Hepatocyte (in vitro differentiated cells): ENCODE results near the gene CCDC142. TPM values are rescaled to one million over a fixed set of nuclear protein-coding genes. Genes with fewer than 3 reads are reported as not detected.

ENCODE experiments used
- DNase-seq: peaks from one replicate; pipeline ENCODE4 v3.0.0-alpha.2; 2016; ENCODE audit warnings: low spot score
- H2AFZ ChIP-seq: fragments of 200-600 bp; sonication (generic); 2 replicates; pipeline ENCODE4 v1.6.0; 2016; ENCODE audit warnings: antibody characterized with exemption, mild to moderate bottlenecking
- H3K27ac ChIP-seq: fragments of 200-600 bp; sonication (generic); 2 replicates; pipeline ENCODE4 v1.5.1; 2016; ENCODE audit warnings: mild to moderate bottlenecking
- H3K27me3 ChIP-seq: fragments of 200-600 bp; sonication (generic); 2 replicates; pipeline ENCODE4 v1.6.1; 2016
- H3K36me3 ChIP-seq: fragments of 200-600 bp; sonication (generic); replicated peaks from 2 replicates; pipeline ENCODE4 v1.5.1; 2016; ENCODE audit warnings: low read depth; ENCODE audit not compliant: insufficient read depth
- H3K4me1 ChIP-seq: fragments of 200-600 bp; sonication (generic); 2 replicates; pipeline ENCODE4 v1.5.1; 2016; ENCODE audit warnings: mild to moderate bottlenecking, moderate library complexity; ENCODE audit not compliant: insufficient read depth
- H3K4me2 ChIP-seq: fragments of 200-600 bp; sonication (generic); 2 replicates; pipeline ENCODE4 v1.6.0; 2016
- H3K4me3 ChIP-seq: fragments of 200-600 bp; sonication (generic); 2 replicates; pipeline ENCODE4 v1.5.1; 2016; ENCODE audit warnings: mild to moderate bottlenecking
- H3K79me2 ChIP-seq: fragments of 200-600 bp; sonication (generic); 2 replicates; pipeline ENCODE4 v1.6.0; 2017; ENCODE audit warnings: mild to moderate bottlenecking
- H3K9me2 ChIP-seq: fragments of 200-600 bp; sonication (generic); replicated peaks from 2 replicates; pipeline ENCODE4 v1.6.0; 2017; ENCODE audit warnings: mild to moderate bottlenecking; ENCODE audit not compliant: insufficient read depth
- H3K9me3 ChIP-seq: fragments of 200-600 bp; sonication (generic); 2 replicates; pipeline ENCODE4 v1.5.1; 2016; ENCODE audit warnings: low read depth, mild to moderate bottlenecking
- H4K20me1 ChIP-seq: fragments of 200-600 bp; sonication (generic); 2 replicates; pipeline ENCODE4 v1.6.0; 2016; ENCODE audit warnings: mild to moderate bottlenecking; ENCODE audit not compliant: insufficient read depth, poor library complexity, severe bottlenecking
- CTCF ChIP-seq: fragments of 200-600 bp; sonication (generic); IDR thresholded peaks from 2 replicates; pipeline ENCODE4 v1.5.1; 2016; ENCODE audit warnings: antibody characterized with exemption, mild to moderate bottlenecking; ENCODE audit not compliant: poor library complexity
- EZH2 ChIP-seq: fragments of 200-600 bp; sonication (generic); IDR thresholded peaks from 2 replicates; pipeline ENCODE4 v1.6.1; 2016; ENCODE audit warnings: antibody characterized with exemption, mild to moderate bottlenecking, borderline replicate concordance
- EZH2phosphoT487 ChIP-seq: fragments of 200-600 bp; sonication (generic); IDR thresholded peaks from one replicate; pipeline ENCODE4 v1.6.1; 2018; ENCODE audit warnings: antibody characterized with exemption, mild to moderate bottlenecking, low read depth, moderate library complexity; ENCODE audit not compliant: unreplicated experiment, severe bottlenecking
- WGBS: methylation state at CpG from one replicate; pipeline ENCODE4 v1.1.6; 2016; ENCODE audit warnings: low lambda C conversion rate; ENCODE audit errors: missing lambda C conversion rate; 5-methylcytosine and 5-hydroxymethylcytosine counted together
- polyA plus RNA-seq: library from polyadenylated mRNA; unstranded; fragments of >200 nt; fragmentation: Nextera tagmentation; extraction: Ambion mirVana; gene quantifications from 2 replicates; pipeline ENCODE4 v1.2.1, GENCODE V29; 2016
- total RNA-seq: library from RNA; depleted of rRNA; stranded (reverse); fragments of >200 nt; gene quantifications from 2 replicates; pipeline ENCODE4 v1.2.3, GENCODE V29; 2014

CCDC142 gene
- total and polyA plus RNA-seq, 2 experiments from 2014 or later: 11.6 to 16.6 TPM

GRCh38 chr2:74500578-74500946 lies 17.8 kb upstream of the CCDC142 start:
- Histone ChIP-seq H3K4me1 (peaks cover 52% of the 10 kb centered on the region), H4K20me1 (no peaks in the 10 kb centered on the region), H3K4me2 (peak overlapping the region; percentile 98), H3K79me2 (peaks cover 25% of the 10 kb centered on the region), H3K9me3 (no peaks in the 10 kb centered on the region), H3K9me2 (no peaks in the 10 kb centered on the region), H3K36me3 (no peaks in the 10 kb centered on the region), H2AFZ (no peak overlapping the region), H3K4me3 (no peak overlapping the region), H3K27me3 (peaks cover 50% of the 10 kb centered on the region), H3K27ac (no peak overlapping the region)
- DNase-seq: no peak
- no peak for TF ChIP-seq CTCF

GRCh38 chr2:74499940-74500577 lies 17.3 kb upstream of the CCDC142 start:
- H3K4me2 ChIP-seq: peak overlapping the region; percentile 98
- peaks cover 52% of the 10 kb centered on the region for H3K27me3 ChIP-seq
- peak overlapping the region; percentile 60 for H3K4me3 ChIP-seq
- no peaks in the 10 kb centered on the region for H4K20me1 ChIP-seq
- no peak for DNase-seq
- no peak overlapping the region for H3K27ac ChIP-seq
- H3K79me2 ChIP-seq: peaks cover 20% of the 10 kb centered on the region
- peaks cover 50% of the 10 kb centered on the region for H3K4me1 ChIP-seq
- no peaks in the 10 kb centered on the region for H3K9me3 ChIP-seq
- TF ChIP-seq EZH2 (no peak), CTCF (no peak), EZH2phosphoT487 (no peak)
- H2AFZ ChIP-seq: peak overlapping the region; percentile 72
- no peaks in the 10 kb centered on the region for H3K9me2 ChIP-seq
- 38% methylated on average over 15 of the region's 15 CpGs for WGBS
- no peaks in the 10 kb centered on the region for H3K36me3 ChIP-seq

- Histone ChIP-seq H4K20me1 (no peaks in the 10 kb centered on the region), H3K27ac (peak within 1 kb of the TSS; percentile 39), H3K4me2 (peak within 1 kb of the TSS; percentile 98), H3K27me3 (peaks cover 52% of the 10 kb centered on the region), H3K9me3 (no peaks in the 10 kb centered on the region), H3K79me2 (peaks cover 14% of the 10 kb centered on the region), H3K4me3 (peak within 1 kb of the TSS; percentile 60), H3K36me3 (no peaks in the 10 kb centered on the region), H3K9me2 (no peaks in the 10 kb centered on the region), H3K4me1 (peaks cover 49% of the 10 kb centered on the region), H2AFZ (peak within 1 kb of the TSS; percentile 72)
- WGBS: 3% methylated on average over 39 of the region's 65 CpGs
- TF ChIP-seq CTCF (no peak), EZH2phosphoT487 (no peak), EZH2 (peak; percentile 75)
- DNase-seq: no peak
These were observed 16.6 kb upstream of the CCDC142 start, which contains the start of gene LBX2 for GRCh38 chr2:74499267-74499939. Gene LBX2 (minus strand): TSS chr2:74499603. CDS start chr2:74499537, 66 bp downstream.
